ENCODE measurements around the gene ATP10A.
"Not testable (repeated sequence)": the region's sequence is repeated elsewhere in the genome, so short reads cannot be mapped to it uniquely, and the experiment has no call there.

The ATP10A gene

GRCh38 chr15:25859838-25860645 is 3.1 kb downstream of the ATP10A start:
- no peak for DNase-seq (ENCODE audit: low read depth, low spot score)

GRCh38 chr15:25858952-25859760 is 4.0 kb downstream of the ATP10A start:
- DNase-seq (ENCODE audit: low read depth, low spot score), result no peak

GRCh38 chr15:25856059-25856458 is 7.1 kb downstream of the ATP10A start:
- not testable (repeated sequence) for DNase-seq (ENCODE audit: low read depth, low spot score)

- DNase-seq (ENCODE audit: low read depth, low spot score), result no peak
These were observed 10.2 kb downstream of the ATP10A start for GRCh38 chr15:25852661-25853524.

GRCh38 chr15:25852027-25852426 is 11.1 kb downstream of the ATP10A start:
- no peak for DNase-seq (ENCODE audit: low read depth, low spot score)

GRCh38 chr15:25850154-25851111 is 12.7 kb downstream of the ATP10A start:
- no peak for DNase-seq (ENCODE audit: low read depth, low spot score)

GRCh38 chr15:25849157-25849921 is 13.8 kb downstream of the ATP10A start:
- no peak for DNase-seq (ENCODE audit: low read depth, low spot score)

GRCh38 chr15:25848784-25849156 is 14.4 kb downstream of the ATP10A start:
- DNase-seq (ENCODE audit: low read depth, low spot score), result no peak

- DNase-seq (ENCODE audit: low read depth, low spot score), result no peak
These were observed 14.8 kb downstream of the ATP10A start for GRCh38 chr15:25848325-25848724.

GRCh38 chr15:25847051-25847450 is 16.1 kb downstream of the ATP10A start:
- no peak for DNase-seq (ENCODE audit: low read depth, low spot score)

- no peak for DNase-seq (ENCODE audit: low read depth, low spot score)
These were observed 16.8 kb downstream of the ATP10A start for GRCh38 chr15:25846377-25846776.

- DNase-seq (ENCODE audit: low read depth, low spot score), result no peak
These were observed 18.0 kb downstream of the ATP10A start for GRCh38 chr15:25844981-25845680.

- no peak for DNase-seq (ENCODE audit: low read depth, low spot score)
These were observed 18.6 kb downstream of the ATP10A start for GRCh38 chr15:25844542-25844941.

GRCh38 chr15:25844076-25844475 is 19.1 kb downstream of the ATP10A start:
- DNase-seq (ENCODE audit: low read depth, low spot score), result no peak

- DNase-seq (ENCODE audit: low read depth, low spot score), result no peak
These were observed 23.4 kb downstream of the ATP10A start for GRCh38 chr15:25839638-25840156.

GRCh38 chr15:25838871-25839195 is 24.3 kb downstream of the ATP10A start:
- no peak for DNase-seq (ENCODE audit: low read depth, low spot score)

GRCh38 chr15:25838191-25838870 is 24.8 kb downstream of the ATP10A start:
- no peak for DNase-seq (ENCODE audit: low read depth, low spot score)

- no peak for DNase-seq (ENCODE audit: low read depth, low spot score)
These were observed 31.0 kb downstream of the ATP10A start for GRCh38 chr15:25832158-25832557.

All from iPS DF 19.7 (cell line).